Measurements from ENCODE around the gene FUNDC2. TPM values are rescaled to one million over a fixed set of nuclear protein-coding genes. Genes with fewer than 3 reads are reported as not detected.

Gene FUNDC2
- total RNA-seq, 1 donor: 61.5 TPM

DNA sequence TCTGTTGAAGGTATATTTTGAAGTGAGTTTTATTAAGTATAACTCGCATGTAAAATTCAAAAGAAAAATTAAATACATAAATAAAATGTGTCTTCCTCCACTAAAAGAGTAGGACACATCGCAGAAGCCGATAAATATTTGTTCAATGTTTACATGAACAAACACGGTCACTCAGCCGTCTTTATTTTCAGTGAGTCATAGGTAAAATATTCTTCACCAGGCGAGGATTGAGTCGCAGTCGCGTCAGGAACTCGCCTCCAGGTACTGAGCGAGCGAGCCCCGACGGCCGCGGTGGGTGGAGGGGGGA is 271 bp upstream of the FUNDC2 start:
- no peak for DNase-seq (ENCODE audit: low read depth)
- TF ChIP-seq, protein P1, sequence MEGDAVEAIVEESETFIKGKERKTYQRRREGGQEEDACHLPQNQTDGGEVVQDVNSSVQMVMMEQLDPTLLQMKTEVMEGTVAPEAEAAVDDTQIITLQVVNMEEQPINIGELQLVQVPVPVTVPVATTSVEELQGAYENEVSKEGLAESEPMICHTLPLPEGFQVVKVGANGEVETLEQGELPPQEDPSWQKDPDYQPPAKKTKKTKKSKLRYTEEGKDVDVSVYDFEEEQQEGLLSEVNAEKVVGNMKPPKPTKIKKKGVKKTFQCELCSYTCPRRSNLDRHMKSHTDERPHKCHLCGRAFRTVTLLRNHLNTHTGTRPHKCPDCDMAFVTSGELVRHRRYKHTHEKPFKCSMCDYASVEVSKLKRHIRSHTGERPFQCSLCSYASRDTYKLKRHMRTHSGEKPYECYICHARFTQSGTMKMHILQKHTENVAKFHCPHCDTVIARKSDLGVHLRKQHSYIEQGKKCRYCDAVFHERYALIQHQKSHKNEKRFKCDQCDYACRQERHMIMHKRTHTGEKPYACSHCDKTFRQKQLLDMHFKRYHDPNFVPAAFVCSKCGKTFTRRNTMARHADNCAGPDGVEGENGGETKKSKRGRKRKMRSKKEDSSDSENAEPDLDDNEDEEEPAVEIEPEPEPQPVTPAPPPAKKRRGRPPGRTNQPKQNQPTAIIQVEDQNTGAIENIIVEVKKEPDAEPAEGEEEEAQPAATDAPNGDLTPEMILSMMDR (IDR thresholded peaks at IDR 0.05; ENCODE audit: insufficient read depth, low read length): no peak
- peak overlapping the region; percentile 67 for H3K4me3 ChIP-seq (ENCODE audit: low read depth, low read length)

DNA sequence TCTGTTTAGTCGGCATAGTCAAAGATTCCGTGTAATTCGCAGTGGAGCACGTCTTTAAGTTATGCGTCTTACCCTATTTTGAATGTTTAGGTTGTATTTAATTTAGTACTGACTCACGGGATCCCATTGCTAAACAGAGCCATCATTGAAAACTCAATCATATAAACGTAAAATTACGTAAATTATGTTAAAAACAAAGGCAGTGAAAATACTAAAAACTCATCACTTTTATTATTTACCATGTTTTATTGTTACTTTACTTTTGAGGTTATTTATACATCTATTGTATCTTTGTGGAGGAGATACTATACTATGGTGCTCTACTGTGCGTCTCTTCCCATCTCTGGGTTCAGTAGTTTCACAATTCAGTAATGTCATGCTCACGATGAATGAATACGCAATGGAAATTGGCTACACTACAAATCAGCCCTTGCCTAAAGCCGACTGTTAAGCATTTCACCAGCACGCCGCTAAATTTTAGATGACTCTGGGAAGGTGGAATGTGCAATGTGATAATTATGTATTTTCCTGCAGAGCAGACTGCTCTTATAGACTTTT is 944 bp downstream of the FUNDC2 start:
- peak; percentile 86 for DNase-seq (ENCODE audit: low read depth)
- peak overlapping the region; percentile 67 for H3K4me3 ChIP-seq (ENCODE audit: low read depth, low read length)
- TF ChIP-seq, protein P1 (IDR thresholded peaks at IDR 0.05; ENCODE audit: insufficient read depth, low read length): no peak

DNA sequence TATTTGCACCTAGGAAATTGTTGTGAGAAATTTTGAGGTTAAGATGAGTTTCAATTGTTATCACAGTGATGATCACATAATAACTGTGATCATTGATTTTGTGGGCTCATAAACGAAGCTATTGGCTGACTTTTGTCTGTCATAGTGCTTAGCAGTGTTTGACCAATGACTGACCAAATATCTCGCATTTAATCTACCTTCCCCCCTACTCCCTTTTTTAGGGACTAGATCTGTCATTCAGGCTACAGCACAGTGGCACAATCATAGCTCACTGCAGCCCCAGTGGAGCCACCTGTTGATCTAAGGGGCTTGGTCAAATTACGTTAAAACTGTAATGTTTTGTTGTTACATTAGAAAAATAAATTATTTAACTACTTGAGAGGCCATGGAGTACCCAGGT is 1.5 kb downstream of the FUNDC2 start:
- peak overlapping the region; percentile 23 for H3K4me3 ChIP-seq (ENCODE audit: low read depth, low read length)
- DNase-seq (ENCODE audit: low read depth): no peak
- TF ChIP-seq, protein P1 (IDR thresholded peaks at IDR 0.05; ENCODE audit: insufficient read depth, low read length): no peak

DNA sequence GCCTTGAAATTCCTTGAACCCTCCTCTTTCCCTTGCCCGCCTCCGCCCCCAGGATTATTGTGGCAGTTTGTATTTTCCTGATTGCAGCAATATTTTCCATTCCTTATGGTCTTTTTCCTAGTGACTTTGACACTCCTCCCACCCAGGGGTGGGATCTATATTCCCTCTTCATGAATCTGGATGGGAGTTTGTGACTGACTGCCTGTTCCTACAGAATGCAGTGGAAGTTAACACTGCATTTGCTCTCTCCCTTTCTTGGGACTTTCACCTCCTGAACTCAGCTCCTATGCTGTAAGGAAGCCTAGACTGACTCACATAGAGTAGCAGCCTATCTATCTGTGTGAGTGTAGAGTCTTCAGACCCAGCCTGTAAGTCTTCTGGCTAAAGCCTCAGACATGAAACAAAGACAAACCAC is 2.2 kb downstream of the FUNDC2 start:
- TF ChIP-seq, protein P1 (IDR thresholded peaks at IDR 0.05; ENCODE audit: insufficient read depth, low read length): no peak
- H3K4me3 ChIP-seq (ENCODE audit: low read depth, low read length): no peak overlapping the region
- DNase-seq (ENCODE audit: low read depth): peak; percentile 51

DNA sequence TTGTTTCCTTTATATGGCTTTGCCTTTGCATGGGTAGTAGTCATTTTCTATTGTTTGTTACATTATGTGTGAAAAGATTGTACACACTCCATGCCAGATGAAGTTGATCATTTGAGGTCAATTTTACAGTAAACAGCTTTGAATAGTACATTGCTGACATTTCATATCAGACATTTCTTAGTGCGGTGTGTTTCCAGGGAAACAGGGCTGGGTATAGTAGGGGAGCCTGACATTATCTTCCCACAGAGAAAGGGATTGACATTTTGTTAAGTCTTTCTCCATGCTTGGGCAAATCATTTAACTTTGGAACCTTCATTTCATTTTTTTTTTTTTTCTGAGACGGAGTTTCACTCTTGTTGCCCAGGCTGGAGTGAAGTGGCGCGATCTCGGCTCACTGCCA is 5.0 kb downstream of the FUNDC2 start:
- H3K4me3 ChIP-seq (ENCODE audit: low read depth, low read length): no peak overlapping the region
- TF ChIP-seq, protein P1 (IDR thresholded peaks at IDR 0.05; ENCODE audit: insufficient read depth, low read length): no peak
- no peak for DNase-seq (ENCODE audit: low read depth)

DNA sequence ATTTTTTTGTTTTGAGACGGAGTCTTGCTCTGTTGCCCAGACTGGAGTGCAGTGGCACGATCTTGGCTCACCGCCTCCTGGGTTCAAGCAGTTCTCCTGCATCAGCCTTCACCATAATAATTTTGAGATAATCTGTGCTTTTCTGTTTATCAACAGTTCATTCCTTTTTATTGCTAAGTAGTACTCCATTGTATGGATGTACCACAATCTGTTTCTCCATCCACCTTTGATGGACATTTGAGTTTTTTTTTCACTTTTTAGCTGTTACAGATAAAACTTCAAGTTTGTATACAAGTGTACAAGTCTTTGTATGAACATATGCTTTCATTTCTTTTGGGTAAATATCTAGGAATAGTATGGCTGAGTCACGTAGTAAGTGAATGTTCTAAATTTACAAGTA is 9.0 kb downstream of the FUNDC2 start:
- DNase-seq (ENCODE audit: low read depth): no peak
- TF ChIP-seq, protein P1 (IDR thresholded peaks at IDR 0.05; ENCODE audit: insufficient read depth, low read length): no peak
- no peak overlapping the region for H3K4me3 ChIP-seq (ENCODE audit: low read depth, low read length)

DNA sequence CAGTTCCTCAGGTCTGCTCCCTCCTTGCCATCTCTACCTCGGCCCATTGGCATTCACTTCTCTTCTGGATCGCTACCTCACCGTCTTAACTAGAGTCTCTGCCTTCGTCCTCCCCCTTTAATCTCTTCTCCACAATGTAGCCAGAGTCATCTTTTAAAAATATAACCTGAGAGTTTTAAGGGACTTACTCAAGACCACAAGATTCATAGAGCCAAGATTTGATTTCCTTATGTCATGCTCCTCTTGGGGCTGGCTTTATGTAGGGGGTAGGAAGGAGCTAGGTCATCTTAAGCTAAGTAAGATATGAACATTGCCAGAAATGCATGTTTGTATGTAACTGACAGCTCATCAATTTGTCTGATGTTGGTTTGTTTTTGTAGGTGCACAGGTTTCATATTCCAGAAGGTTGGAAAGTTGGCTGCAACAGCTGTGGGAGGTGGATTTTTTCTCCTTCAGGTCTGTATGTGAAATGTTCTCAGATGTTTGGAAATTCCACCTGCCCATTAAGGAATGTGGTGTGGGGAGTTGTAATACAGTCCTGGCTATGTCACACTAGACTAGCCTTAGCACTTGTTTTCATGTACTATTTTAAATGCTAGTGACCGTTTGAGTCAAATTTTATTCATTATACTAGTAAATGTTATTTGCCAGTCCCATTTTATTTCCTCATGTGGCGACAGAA is 19.6 kb downstream of the FUNDC2 start:
- no peak overlapping the region for H3K4me3 ChIP-seq (ENCODE audit: low read depth, low read length)
- DNase-seq (ENCODE audit: low read depth): no peak
- TF ChIP-seq, protein P1 (IDR thresholded peaks at IDR 0.05; ENCODE audit: insufficient read depth, low read length): no peak
